Tibial nerve (tissue), 4 donors: Measurements from ENCODE around the gene INTS11. TPM values are rescaled to one million over a fixed set of nuclear protein-coding genes. Genes with fewer than 3 reads are reported as not detected.

Experiments used
- DNase-seq, 2 donors: peaks; one replicate each; pipeline ENCODE4 v3.0.0-alpha.2; 2019; ENCODE audit warnings: low spot score in 2 of 2
- H3K27ac ChIP-seq, 4 donors: fragments of 200-600 bp; sonication (generic) in 3 of 4; one replicate each; pipeline ENCODE4 v1.5.1; 2017 to 2019; ENCODE audit warnings: mild to moderate bottlenecking in 1 of 4
- H3K27me3 ChIP-seq, 2 donors: fragments of 200-600 bp; sonication (generic) in 1 of 2; one replicate each; pipeline versions ENCODE4 v1.5.1 to v1.6.0; 2017 to 2019
- H3K36me3 ChIP-seq, 3 donors: fragments of 200-600 bp; sonication (generic); one replicate each; pipeline ENCODE4 v1.5.1; 2018 to 2019
- H3K4me1 ChIP-seq, 4 donors: fragments of 200-600 bp; sonication (generic) in 3 of 4; one replicate each; pipeline ENCODE4 v1.5.1; 2017 to 2019
- H3K4me3 ChIP-seq, 4 donors: fragments of 200-600 bp; sonication (generic) in 3 of 4; one replicate each; pipeline ENCODE4 v1.5.1; 2017 to 2019; ENCODE audit warnings: mild to moderate bottlenecking in 1 of 4, moderate library complexity in 1 of 4
- H3K9me3 ChIP-seq, 4 donors: fragments of 200-600 bp; sonication (generic) in 3 of 4; one replicate each; pipeline ENCODE4 v1.5.1; 2017 to 2019
- CTCF ChIP-seq, 5 experiments: fragments of 200-600 bp in 3 of 5; fragments of 450-650 bp in 2 of 5; sonication (generic) in 3 of 5; IDR thresholded peaks; one replicate each; pipeline ENCODE4 v1.5.1; 2016 to 2019; ENCODE audit warnings: antibody characterized with exemption in 5 of 5, mild to moderate bottlenecking in 3 of 5, moderate library complexity in 2 of 5
- EP300 ChIP-seq, 2 donors: sonication (generic); formaldehyde crosslinking; IDR thresholded peaks; one replicate each; pipeline ENCODE4 v1.6.1; 2017; ENCODE audit warnings: antibody characterized with exemption in 2 of 2, mild to moderate bottlenecking in 1 of 2
- POLR2A ChIP-seq, 2 donors: fragments of 450-650 bp; IDR thresholded peaks; one replicate each; pipeline ENCODE4 v1.6.1; 2017; ENCODE audit warnings: antibody characterized with exemption in 2 of 2, mild to moderate bottlenecking in 2 of 2, moderate library complexity in 2 of 2
- WGBS, 2 donors: methylation state at CpG; one replicate each; pipeline ENCODE4 v1.1.5; 2018; 5-methylcytosine and 5-hydroxymethylcytosine counted together
- total RNA-seq, 4 donors: library from RNA; depleted of rRNA; stranded (reverse); fragments of >200 nt; gene quantifications; one replicate each; pipeline ENCODE4 v1.1.0, GENCODE V29; 2016

INTS11 gene
- total RNA-seq, 4 donors from 2014 or later: 118 to 241 (median 157) TPM

GRCh38 chr1:1342584-1343115 is 18.2 kb upstream of the INTS11 start:
- no peak overlapping the region for H3K4me3 ChIP-seq
- no peaks in the 10 kb centered on the region for H3K9me3 ChIP-seq
- TF ChIP-seq EP300 (IDR thresholded peaks at IDR 0.05) (no peak), CTCF (IDR thresholded peaks at IDR 0.05) (no peak), POLR2A (IDR thresholded peaks at IDR 0.05) (no peak)
- H3K27me3 ChIP-seq: no peaks in the 10 kb centered on the region
- peaks cover 0 to 46% (median 14%) of the 10 kb centered on the region in 3 donors for H3K36me3 ChIP-seq
- 71 to 83% methylated on average over 16 to 17 of the region's 18 CpGs for WGBS, 2 donors
- DNase-seq: no peak
- H3K27ac ChIP-seq: peak overlapping the region in 1 of 4 donors; percentile 27
- H3K4me1 ChIP-seq: peaks cover 0 to 55% (median 37%) of the 10 kb centered on the region in 4 donors

- 82 to 90% methylated on average over 9 to 27 of the region's 28 CpGs for WGBS, 2 donors
Measured at GRCh38 chr1:1342061-1342562, 17.7 kb upstream of the INTS11 start.

GRCh38 chr1:1341549-1342021 is 17.1 kb upstream of the INTS11 start:
- Histone ChIP-seq H3K4me1 (peaks cover 0 to 44% (median 26%) of the 10 kb centered on the region in 4 donors), H3K36me3 (peaks cover 0 to 57% (median 15%) of the 10 kb centered on the region in 3 donors)
- 90 to 94% methylated on average over 3 to 11 of the region's 17 CpGs for WGBS, 2 donors

More at GRCh38 chr1:1342061-1342562, 17.7 kb upstream of the INTS11 start:
- no peaks in the 10 kb centered on the region for H3K9me3 ChIP-seq
- H3K4me3 ChIP-seq: no peak overlapping the region
- peaks cover 0 to 49% (median 31%) of the 10 kb centered on the region in 4 donors for H3K4me1 ChIP-seq
- peaks cover 0 to 52% (median 15%) of the 10 kb centered on the region in 3 donors for H3K36me3 ChIP-seq
- TF ChIP-seq CTCF (IDR thresholded peaks at IDR 0.05) (no peak), POLR2A (IDR thresholded peaks at IDR 0.05) (no peak), EP300 (IDR thresholded peaks at IDR 0.05) (no peak)
- no peaks in the 10 kb centered on the region for H3K27me3 ChIP-seq
- no peak for DNase-seq
- H3K27ac ChIP-seq: no peak overlapping the region

GRCh38 chr1:1340791-1341548 is 16.5 kb upstream of the INTS11 start:
- WGBS, 2 donors: 92 to 93% methylated on average over 36 of the region's 36 CpGs
- Histone ChIP-seq H3K9me3 (no peaks in the 10 kb centered on the region), H3K27me3 (no peaks in the 10 kb centered on the region), H3K4me1 (peaks cover 0 to 38% (median 20%) of the 10 kb centered on the region in 4 donors), H3K27ac (no peak overlapping the region), H3K36me3 (peaks cover 0 to 63% (median 15%) of the 10 kb centered on the region in 3 donors), H3K4me3 (no peak overlapping the region)
- DNase-seq: no peak
- no peak for TF ChIP-seq CTCF (IDR thresholded peaks at IDR 0.05)
- no peak for TF ChIP-seq POLR2A (IDR thresholded peaks at IDR 0.05)
- TF ChIP-seq EP300 (IDR thresholded peaks at IDR 0.05): no peak

More at GRCh38 chr1:1341549-1342021, 17.1 kb upstream of the INTS11 start:
- DNase-seq: no peak
- Histone ChIP-seq H3K9me3 (no peaks in the 10 kb centered on the region), H3K27me3 (no peaks in the 10 kb centered on the region), H3K4me3 (no peak overlapping the region), H3K27ac (no peak overlapping the region)
- TF ChIP-seq EP300 (IDR thresholded peaks at IDR 0.05) (no peak), CTCF (IDR thresholded peaks at IDR 0.05) (no peak), POLR2A (IDR thresholded peaks at IDR 0.05) (no peak)

GRCh38 chr1:1340185-1340584 is 15.7 kb upstream of the INTS11 start:
- Histone ChIP-seq H3K36me3 (peaks cover 0 to 71% (median 15%) of the 10 kb centered on the region in 3 donors), H3K4me3 (no peak overlapping the region), H3K9me3 (no peaks in the 10 kb centered on the region), H3K4me1 (peaks cover 0 to 30% (median 13%) of the 10 kb centered on the region in 4 donors), H3K27ac (no peak overlapping the region), H3K27me3 (no peaks in the 10 kb centered on the region)
- DNase-seq: no peak
- TF ChIP-seq CTCF (IDR thresholded peaks at IDR 0.05): no peak
- WGBS, 2 donors: 81 to 85% methylated on average over 13 to 21 of the region's 23 CpGs
